HG03280 (cell line): ENCODE results near the gene SMURF1.
"Not testable (repeated sequence)": the region's sequence is repeated elsewhere in the genome, so short reads cannot be mapped to it uniquely, and the experiment has no call there.

ENCODE experiments used
- ATAC-seq: cut with Tn5 transposase; IDR thresholded peaks from one replicate; pipeline ENCODE4 v1.9.1; 2021; ENCODE audit warnings: mild to moderate bottlenecking, moderate library complexity; ENCODE audit not compliant: unreplicated experiment

Gene SMURF1

GRCh38 chr7:99143853-99144672, at the start of gene SMURF1:
SMURF1 (minus strand) TSS chr7:99144108; CDS start chr7:99143780, 328 bp downstream.
- peak; percentile 84 for ATAC-seq

DNA sequence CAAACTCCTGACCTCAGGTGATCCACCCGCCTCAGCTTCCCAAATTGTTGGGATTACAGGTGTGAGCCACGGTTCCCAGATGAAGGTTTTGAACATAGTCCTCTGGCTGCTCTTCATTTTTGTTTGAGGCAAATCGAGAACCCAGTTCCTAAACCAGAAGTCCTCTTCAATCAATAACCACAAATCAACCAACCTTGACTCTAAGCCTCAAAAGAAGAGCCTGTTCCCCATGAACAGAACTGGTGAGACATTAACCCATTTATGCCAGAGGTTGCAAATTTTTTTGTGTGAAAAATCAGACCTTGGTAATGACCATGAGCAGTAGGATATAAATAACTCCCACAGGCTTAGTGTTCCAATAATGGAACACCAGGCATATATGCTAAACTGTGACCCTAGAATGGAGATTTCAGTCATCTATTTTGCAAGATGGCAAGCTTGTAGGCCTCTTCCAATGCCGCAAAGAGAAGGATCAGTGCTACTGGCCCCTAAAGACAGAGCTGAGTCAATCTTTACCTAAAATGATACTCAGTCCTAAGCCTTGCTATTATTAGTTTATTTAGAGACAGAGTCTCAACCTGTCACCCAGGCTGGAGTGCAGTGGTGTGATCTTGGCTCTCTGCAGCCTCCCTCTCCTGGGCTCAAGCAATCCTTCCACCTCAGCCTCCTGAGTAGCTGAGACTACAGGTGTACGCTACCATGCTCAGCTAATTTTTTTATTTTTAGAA, 48.1 kb upstream of the SMURF1 start:
- no peak for ATAC-seq

DNA sequence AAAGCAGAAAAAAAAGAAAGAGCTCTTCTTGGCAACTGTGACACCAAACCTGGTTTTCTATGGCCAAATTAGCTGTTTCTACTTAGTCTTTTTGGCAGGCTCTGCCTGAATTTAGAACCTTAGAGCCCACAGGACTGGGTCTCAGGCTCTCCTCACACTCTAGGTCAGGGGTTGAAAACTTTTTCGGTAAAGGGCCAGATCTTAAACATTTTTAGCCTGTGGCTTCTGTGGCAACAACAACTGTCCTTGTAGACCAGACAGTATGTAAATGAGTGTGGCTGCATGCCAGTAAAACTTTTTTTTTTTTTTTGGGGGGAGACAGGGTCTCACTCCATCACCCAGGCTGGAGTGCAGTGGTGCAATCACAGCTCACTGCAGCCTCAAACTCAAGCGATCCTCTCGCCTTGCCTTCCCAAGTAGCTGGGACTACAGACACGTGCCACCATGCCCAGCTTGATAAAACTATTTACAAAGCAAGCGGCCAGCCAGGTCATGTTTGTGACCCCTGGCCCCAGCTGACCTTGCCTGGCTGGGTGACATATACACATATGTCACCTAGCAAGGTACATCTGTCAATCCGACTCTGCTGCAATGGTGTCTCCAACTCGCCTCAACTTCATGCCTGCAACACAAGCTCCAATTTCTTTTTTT, 46.6 kb upstream of the SMURF1 start:
- ATAC-seq, result no peak

GRCh38 chr7:99189222-99189621, 45.3 kb upstream of the SMURF1 start:
- no peak for ATAC-seq

GRCh38 chr7:99188221-99188620, 44.3 kb upstream of the SMURF1 start:
- no peak for ATAC-seq

- ATAC-seq, result no peak
Observed at GRCh38 chr7:99184532-99185218, 40.8 kb upstream of the SMURF1 start.

GRCh38 chr7:99180067-99180650, 36.3 kb upstream of the SMURF1 start:
- ATAC-seq, result no peak

- ATAC-seq, result no peak
Observed at GRCh38 chr7:99177165-99177564, 33.3 kb upstream of the SMURF1 start.

DNA sequence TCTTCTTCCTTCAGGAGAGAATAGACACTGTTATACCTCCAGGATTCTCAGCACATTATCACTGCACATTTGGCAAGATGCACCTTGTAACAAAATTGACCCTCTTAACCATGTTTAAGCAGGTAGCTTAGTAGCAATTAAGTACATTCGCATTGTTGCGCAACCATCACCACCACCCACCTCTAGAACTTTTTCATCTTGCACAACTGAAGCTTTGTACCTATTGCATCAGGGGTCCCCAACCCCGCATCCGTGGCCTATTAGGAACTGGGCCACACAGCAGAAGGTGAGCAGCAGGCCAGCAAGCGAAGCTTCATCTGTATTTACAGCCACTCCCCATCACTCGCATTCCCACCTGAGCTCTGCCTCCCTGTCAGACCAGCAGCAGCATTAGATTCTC, 29.9 kb upstream of the SMURF1 start:
- no peak for ATAC-seq

- no peak for ATAC-seq
Observed at GRCh38 chr7:99171731-99172130, 27.8 kb upstream of the SMURF1 start.

DNA sequence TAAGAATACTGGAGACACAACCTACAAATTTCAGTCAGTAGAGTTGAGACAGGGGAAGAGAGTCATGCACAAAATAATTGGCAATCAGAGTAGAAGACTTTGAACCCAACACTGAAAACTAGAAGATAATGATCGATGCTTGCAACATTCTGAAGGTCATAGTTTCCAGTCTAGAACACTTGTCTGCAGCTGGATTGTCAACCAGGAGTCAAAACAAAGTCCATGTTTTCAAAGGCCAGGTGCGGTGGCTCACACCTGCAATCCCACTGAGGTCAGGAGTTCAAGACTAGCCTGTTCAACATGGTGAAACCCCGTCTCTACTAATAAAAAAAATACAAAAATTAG, 26.8 kb upstream of the SMURF1 start:
- no peak for ATAC-seq

- ATAC-seq, result no peak
Observed at GRCh38 chr7:99170065-99170729, 26.3 kb upstream of the SMURF1 start.

GRCh38 chr7:99167072-99167471, 23.2 kb upstream of the SMURF1 start:
- no peak for ATAC-seq

GRCh38 chr7:99165816-99166215, 21.9 kb upstream of the SMURF1 start:
- ATAC-seq, result no peak

GRCh38 chr7:99163669-99164068, 19.8 kb upstream of the SMURF1 start:
- not testable (repeated sequence) for ATAC-seq

DNA sequence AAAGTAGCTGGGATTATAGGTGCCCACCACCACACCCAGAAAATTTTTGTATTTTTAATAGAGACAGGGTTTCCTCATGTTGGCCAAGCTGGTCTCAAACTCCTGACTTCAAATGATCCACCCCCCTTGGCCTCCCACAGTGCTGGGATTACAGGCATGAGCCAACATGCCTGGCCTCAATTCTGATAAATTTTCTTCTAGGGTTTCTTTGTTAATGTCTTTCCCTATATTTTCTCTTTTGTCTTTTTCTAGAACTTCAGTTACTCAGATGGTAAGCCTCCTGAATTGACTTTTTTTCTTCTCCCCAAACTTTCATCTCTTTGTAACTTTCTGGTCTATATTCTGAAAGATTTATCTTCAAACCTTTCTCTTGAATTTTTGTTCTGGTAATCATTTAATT, 12.7 kb upstream of the SMURF1 start:
- ATAC-seq, result no peak

GRCh38 chr7:99155211-99155610, 11.3 kb upstream of the SMURF1 start:
- ATAC-seq, result no peak

DNA sequence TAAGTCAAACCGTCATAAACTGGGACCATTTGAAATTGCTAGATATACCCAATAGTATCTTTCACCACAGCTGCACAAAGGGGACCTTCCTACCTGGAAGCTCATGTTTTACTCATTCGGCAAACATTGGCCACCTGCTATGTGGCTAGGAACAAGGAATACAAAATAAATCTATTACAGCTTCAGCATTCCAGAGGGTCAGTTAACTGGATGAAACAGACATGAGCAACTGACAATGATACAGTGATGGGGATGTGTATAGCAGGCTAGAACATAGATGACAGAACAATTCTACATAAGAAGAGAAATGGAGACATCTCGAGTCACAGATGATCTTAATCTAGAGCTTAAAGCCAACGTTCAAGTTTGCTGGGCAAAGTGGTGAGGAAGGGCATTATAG, 3.1 kb upstream of the SMURF1 start:
- no peak for ATAC-seq

DNA sequence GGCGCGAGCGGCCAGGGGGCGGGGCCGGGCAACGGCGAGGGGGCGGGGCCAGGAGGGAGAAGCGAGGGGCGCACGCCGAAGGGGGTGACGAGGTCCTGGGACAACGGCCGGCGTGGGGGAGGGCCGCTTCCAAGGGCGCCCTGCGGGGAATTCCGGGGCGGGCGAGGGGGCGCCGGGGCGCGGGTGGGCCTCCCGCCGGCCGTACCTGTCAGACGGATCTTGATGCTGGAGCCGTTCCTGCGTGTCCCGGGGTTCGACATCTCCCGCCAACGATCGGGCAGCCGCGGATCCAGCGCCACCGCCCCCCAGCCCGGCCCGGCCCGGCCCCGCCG, 421 bp downstream of the SMURF1 start:
- ATAC-seq, result peak; percentile 32

DNA sequence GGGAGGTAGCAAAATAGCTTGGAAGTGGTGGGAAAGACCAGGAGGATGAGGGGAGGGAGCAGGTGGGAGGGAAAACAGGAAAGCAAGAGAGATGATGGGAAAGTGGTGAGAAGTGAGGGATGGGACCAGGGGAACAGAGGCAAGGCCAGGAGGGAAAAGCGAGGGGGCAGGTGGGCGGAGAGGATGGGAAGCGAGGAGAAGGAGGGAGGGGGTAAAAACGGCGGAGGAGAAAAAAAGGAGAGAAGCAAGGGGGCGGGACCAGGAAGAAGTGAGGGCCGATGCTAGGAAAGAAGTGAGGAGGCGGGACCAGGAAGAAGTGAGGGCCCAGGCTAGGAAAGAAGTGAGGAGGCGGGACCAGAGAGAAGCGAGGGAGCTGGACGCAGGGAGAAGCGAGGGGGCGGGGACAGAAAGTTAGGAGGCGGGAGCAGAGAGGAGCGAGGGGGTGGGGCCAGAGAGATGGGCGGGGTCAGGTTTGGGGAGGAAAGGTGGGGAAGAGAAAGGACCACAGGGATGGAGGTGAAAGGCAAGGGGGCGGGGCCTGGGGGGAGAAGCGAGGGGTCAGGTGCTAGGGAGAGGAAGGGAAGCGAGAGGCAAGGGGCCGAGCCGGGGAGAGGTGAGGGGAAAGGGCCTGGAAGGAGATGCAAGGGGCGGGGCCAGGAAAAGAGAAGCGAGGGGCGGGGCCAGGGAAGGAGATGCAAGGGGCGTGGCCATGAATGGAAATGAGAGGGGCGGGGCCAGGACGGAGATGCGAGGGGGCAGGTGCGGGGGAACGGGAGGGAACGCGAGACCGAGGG, 984 bp downstream of the SMURF1 start:
- no peak for ATAC-seq
